Activated T-cell treated with anti-CD3 and anti-CD28 coated beads for 48 hours (primary cell): ENCODE results near the gene SLC4A7.
"Not testable (repeated sequence)": the region's sequence is repeated elsewhere in the genome, so short reads cannot be mapped to it uniquely, and the experiment has no call there.

ENCODE experiments used
- DNase-seq: peaks from one replicate; pipeline ENCODE4 v3.0.0-alpha.2; 2020; ENCODE audit warnings: low read depth

SLC4A7 gene

GRCh38 chr3:27487383-27487782 is 3.2 kb upstream of the SLC4A7 start:
- no peak for DNase-seq

GRCh38 chr3:27486336-27486735 is 2.2 kb upstream of the SLC4A7 start:
- no peak for DNase-seq

- no peak for DNase-seq
Measured at GRCh38 chr3:27485866-27486265, 1.7 kb upstream of the SLC4A7 start.

- peak; percentile 11 for DNase-seq
Measured at GRCh38 chr3:27483117-27484014, 818 bp downstream of the SLC4A7 start.

GRCh38 chr3:27479806-27480543 is 4.2 kb downstream of the SLC4A7 start:
- no peak for DNase-seq

GRCh38 chr3:27471923-27472550 is 12.1 kb downstream of the SLC4A7 start:
- DNase-seq = no peak

GRCh38 chr3:27468283-27468886 is 15.8 kb downstream of the SLC4A7 start:
- DNase-seq = no peak

GRCh38 chr3:27467545-27467944 is 16.6 kb downstream of the SLC4A7 start:
- DNase-seq = no peak

GRCh38 chr3:27464646-27465045 is 19.5 kb downstream of the SLC4A7 start:
- no peak for DNase-seq

- DNase-seq = no peak
Measured at GRCh38 chr3:27462228-27462627, 22.0 kb downstream of the SLC4A7 start.

GRCh38 chr3:27458929-27459328 is 25.3 kb downstream of the SLC4A7 start:
- DNase-seq = no peak

GRCh38 chr3:27456554-27456953 is 27.6 kb downstream of the SLC4A7 start:
- DNase-seq = no peak

- DNase-seq = no peak
Measured at GRCh38 chr3:27454914-27455313, 29.3 kb downstream of the SLC4A7 start.

GRCh38 chr3:27454461-27454860 is 29.7 kb downstream of the SLC4A7 start:
- DNase-seq = no peak

- DNase-seq = no peak
Measured at GRCh38 chr3:27452368-27453090, 31.7 kb downstream of the SLC4A7 start.

- DNase-seq = no peak
Measured at GRCh38 chr3:27451842-27452241, 32.3 kb downstream of the SLC4A7 start.

- no peak for DNase-seq
Measured at GRCh38 chr3:27451251-27451650, 32.9 kb downstream of the SLC4A7 start.

- DNase-seq = no peak
Measured at GRCh38 chr3:27449530-27450150, 34.5 kb downstream of the SLC4A7 start.

- not testable (repeated sequence) for DNase-seq
Measured at GRCh38 chr3:27442995-27443394, 41.2 kb downstream of the SLC4A7 start.

- not testable (repeated sequence) for DNase-seq
Measured at GRCh38 chr3:27438352-27438751, 45.8 kb downstream of the SLC4A7 start.

- no peak for DNase-seq
Measured at GRCh38 chr3:27431116-27431515, 53.1 kb downstream of the SLC4A7 start.
